GM21528 (cell line): ENCODE results near the gene FAAP24.
"Not testable (repeated sequence)": the region's sequence is repeated elsewhere in the genome, so short reads cannot be mapped to it uniquely, and the experiment has no call there.

Experiments used
- ATAC-seq: cut with Tn5 transposase; IDR thresholded peaks from one replicate; pipeline ENCODE4 v1.9.1; 2021; ENCODE audit warnings: mild to moderate bottlenecking, moderate library complexity; ENCODE audit not compliant: unreplicated experiment, low FRiP score

FAAP24 gene

DNA sequence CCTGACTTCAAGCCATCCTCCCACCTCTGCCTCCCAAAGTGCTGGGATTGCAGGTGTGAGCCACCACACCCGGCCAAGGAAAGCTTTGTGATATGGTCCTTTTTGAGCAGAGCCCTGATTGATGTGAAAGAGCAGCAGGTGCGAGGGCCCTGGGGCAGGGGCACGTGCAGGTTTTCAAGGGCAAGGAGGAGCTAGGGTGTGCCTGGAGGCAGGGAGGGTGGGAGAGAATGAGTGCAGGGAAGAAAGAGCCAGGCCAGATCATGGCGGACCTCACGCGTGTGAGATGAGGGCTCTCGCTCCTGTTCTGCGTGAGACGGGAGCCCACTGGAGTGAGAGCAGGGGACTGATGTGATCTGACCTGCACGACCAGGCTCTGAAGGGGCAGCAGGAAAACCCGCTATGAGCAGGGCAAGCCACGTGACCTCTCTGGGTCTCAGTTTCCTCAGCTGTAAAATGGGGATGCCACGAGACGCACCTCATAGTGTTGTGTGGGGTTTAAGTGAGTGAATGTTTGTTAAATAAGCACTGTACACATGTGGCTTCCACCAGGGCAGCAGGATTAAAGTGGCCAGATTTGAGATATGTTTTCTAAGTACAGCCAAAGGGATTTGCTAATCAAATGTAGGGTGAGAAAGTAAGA is 25.8 kb downstream of the FAAP24 start:
- no peak for ATAC-seq

DNA sequence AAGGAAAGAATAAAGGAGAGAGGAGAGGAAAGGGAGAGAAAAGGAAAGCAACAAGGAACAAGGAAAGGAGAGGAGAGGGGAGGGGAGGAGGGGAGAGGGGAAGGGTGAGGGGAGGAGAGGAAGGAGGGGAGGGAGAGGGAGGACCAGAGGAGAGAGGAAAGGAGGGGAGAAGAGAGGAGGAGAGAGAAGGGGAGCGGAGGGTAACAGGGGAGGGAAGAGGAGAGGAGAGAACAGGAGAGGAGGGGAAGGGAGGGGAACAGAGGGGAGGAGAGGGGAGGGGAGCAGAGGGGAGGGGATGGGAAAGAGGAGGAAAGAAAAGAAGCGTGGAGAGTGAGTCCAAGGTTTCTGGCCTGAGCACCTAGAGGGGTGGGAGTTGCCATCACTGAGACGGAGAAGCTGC is 26.7 kb downstream of the FAAP24 start:
- ATAC-seq, result no peak

DNA sequence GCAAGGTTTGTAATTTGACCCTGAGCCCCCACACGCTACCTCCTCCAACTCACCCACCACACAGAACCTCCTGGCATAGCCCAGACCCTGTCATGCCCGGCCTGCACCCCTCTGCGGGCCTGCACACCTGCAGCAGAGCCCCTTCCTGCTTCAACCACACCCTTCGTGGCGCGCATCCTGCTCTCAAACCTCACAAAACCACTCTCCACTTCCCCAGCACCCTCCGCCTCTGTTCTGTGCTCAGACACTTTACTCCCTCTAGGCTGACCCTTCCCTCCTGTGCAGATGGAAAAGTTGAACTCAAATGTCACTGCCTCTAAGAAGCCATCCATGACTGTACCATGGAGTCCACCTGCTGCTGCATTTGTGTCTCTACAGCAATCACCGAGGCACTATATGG is 28.5 kb downstream of the FAAP24 start:
- ATAC-seq, result no peak

GRCh38 chr19:33000910-33001309 is 28.9 kb downstream of the FAAP24 start:
- ATAC-seq, result no peak

DNA sequence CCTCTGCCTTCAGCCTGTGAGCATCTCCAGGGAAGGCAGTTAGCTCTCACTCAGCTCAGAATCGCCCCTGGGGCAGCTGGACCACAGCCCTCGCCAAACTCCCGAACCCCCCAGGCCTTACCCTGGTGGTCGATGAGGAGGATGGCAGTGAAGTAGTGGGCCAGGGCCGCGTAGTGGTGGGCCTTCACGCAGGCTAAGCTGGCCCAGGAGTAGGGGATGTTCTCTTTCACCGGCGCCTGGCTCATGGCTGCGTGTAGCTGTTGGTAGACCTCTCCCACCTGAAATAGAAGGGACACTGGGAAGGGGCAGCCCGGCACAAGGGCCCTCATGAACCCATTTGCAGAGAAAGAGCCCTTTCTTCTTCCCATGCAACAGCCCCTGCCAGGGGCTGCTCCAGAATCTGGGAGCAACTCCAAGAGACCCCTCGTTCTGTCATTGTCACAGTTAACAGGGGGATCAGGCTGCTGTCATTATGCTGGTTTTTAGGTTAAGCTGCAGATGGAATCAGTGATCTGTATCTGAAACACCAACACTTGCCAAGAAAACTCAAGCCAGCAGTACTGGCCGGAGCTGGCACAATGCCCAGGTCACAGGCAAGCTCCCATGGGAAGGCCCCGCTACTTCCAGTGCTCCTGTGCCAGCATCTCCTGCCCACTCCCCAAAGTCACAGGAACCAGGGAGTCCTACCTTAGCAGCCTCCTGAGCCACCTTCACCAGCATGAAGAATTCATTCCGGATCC is 30.3 kb downstream of the FAAP24 start:
- ATAC-seq, result not testable (repeated sequence)

- not testable (repeated sequence) for ATAC-seq
Measured at GRCh38 chr19:33003424-33004024, 31.5 kb downstream of the FAAP24 start.

GRCh38 chr19:33005440-33005839 is 33.4 kb downstream of the FAAP24 start:
- no peak for ATAC-seq

- ATAC-seq, result no peak
Measured at GRCh38 chr19:33008738-33009137, 36.7 kb downstream of the FAAP24 start.

DNA sequence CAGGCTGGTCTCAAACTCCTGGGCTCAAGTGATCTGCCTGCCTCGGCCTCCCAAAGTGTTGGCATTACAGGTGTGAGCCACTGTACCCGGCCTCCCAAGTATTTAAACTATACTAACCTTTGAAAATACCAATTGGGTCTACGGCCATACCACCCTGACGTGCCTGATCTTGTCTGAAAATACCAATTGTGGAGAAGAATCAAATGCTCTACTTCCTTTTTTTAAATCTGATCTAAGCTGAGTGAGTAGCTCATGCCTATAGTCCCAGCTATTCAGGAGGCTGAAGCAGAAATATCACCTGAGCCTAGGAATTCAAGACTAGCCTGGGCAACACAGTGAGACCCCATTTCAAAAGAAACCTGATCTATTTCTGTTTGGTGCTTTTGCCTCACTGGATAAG is 38.8 kb downstream of the FAAP24 start:
- not testable (repeated sequence) for ATAC-seq

GRCh38 chr19:33022472-33023116 is 50.6 kb downstream of the FAAP24 start:
- ATAC-seq, result no peak

- ATAC-seq, result no peak
Measured at GRCh38 chr19:33024398-33024797, 52.4 kb downstream of the FAAP24 start.

DNA sequence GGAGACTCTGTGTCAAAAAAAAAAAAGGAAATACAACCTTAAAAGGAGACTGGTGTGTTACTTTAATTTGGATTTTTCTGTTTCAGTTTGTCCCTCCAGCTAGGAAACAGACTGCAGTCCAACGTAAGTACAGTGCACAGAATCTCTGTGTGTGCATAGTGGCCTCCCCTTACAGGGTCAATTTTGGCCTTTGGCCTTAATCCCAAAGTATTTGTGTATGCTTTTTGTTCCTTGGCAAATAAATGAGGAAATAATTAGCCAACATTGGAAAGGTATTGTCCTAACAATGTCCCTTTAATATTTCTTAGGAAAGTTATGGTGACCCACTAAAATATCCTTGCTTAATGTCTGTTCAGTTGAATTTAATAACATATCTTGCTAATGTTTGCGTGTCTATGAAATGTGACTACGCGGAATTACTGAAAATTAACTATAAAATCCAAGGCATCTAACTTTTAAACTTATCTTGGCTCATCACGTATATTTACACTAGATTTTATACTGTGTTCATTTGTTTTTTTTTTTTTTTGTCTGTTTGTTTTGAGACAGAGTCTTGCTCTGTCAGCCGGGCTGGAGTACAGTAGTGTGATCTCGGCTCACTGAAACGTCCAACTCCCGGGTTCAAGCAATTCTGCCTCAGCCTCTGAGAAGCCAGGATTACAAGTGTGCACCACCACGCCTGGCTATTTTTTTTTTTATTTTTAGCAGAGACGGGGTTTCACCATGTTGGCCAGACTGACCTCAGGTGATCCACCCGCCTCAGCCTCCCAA is 53.6 kb downstream of the FAAP24 start:
- ATAC-seq, result not testable (repeated sequence)

DNA sequence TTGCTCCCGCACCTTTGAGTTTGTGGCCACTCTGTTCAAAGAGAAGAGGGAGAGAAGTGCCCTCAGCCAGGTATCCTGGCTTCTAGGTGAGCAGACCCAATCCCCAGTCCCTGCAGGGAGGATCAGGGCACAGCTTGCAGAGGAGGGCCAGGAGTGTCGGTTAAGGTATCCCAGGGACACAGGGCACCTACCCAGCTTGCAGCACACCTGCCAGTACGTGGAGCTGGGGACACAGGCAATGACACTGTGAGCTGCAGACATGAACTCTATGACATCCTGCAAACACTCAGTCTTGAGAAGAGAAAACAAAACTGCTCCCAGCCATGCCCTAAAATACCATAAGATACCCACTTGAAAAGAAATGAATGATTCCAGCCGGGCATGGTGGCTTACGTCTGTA is 54.6 kb downstream of the FAAP24 start:
- not testable (repeated sequence) for ATAC-seq
